ENCODE measurements around the gene OR5C1. TPM values are rescaled to one million over a fixed set of nuclear protein-coding genes. Genes with fewer than 3 reads are reported as not detected.
"Not testable (repeated sequence)": the region's sequence is repeated elsewhere in the genome, so short reads cannot be mapped to it uniquely, and the experiment has no call there.

Gene OR5C1
- total RNA-seq, 1 donor from 2014 or later: not detected

DNA sequence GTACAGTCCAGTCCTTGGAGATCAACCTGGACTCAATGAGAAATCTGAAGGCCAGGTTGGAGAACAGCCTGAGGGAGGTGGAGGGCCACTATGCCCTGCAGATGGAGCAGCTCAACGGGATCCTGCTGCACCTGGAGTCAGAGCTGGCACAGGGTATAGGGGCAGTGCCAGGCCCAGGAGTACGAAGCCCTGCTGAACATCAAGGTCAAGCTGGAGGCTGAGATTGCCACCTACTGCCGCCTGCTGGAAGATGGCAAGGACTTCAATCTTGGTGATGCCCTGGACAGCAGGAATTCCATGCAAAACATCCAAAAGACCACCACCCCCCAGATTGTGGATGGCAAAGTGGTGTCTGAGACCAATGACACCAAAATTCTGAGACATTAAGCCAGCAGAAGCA lies 49.7 kb downstream of the OR5C1 start:
- DNase-seq; ATAC-seq (ENCODE audit: poor library complexity); intact Hi-C loops (cut with DNase I): not testable (repeated sequence)

Other genes starting within 250 kb of the OR5C1 start
- not detected for gene OR1N2, start 235.8 kb upstream of the OR5C1 start, total RNA-seq
- gene OR1L8, start 205.5 kb upstream of the OR5C1 start, total RNA-seq: not detected
- gene OR1Q1, start 174.2 kb upstream of the OR5C1 start, total RNA-seq: not detected
- not detected for gene OR1B1, start 131.3 kb upstream of the OR5C1 start, total RNA-seq
- gene OR1L1, start 127.2 kb upstream of the OR5C1 start, total RNA-seq: not detected
- not detected for gene OR1L3, start 113.8 kb upstream of the OR5C1 start, total RNA-seq
- not detected for gene OR1L4, start 64.9 kb upstream of the OR5C1 start, total RNA-seq
- not detected for gene OR1L6, start 46.6 kb upstream of the OR5C1 start, total RNA-seq
- not detected for gene OR1K1, start 11.2 kb downstream of the OR5C1 start, total RNA-seq
- gene PDCL, start 39.7 kb downstream of the OR5C1 start, total RNA-seq: 7.4 TPM
- 33.8 TPM for gene RC3H2, start 116.4 kb downstream of the OR5C1 start, total RNA-seq
- 4.5 TPM for gene ZBTB6, start 124.4 kb downstream of the OR5C1 start, total RNA-seq
- gene ZBTB26, start 142.6 kb downstream of the OR5C1 start, total RNA-seq: 4.7 TPM
- gene RABGAP1, start 152.1 kb downstream of the OR5C1 start, total RNA-seq: 43.1 TPM
- gene GPR21, start 244.7 kb downstream of the OR5C1 start, total RNA-seq: not detected

All from Right ventricle myocardium superior (tissue), 1 donor.